ENCODE data around the gene GPR157.
"Not testable (repeated sequence)": the region's sequence is repeated elsewhere in the genome, so short reads cannot be mapped to it uniquely, and the experiment has no call there.

The GPR157 gene, protein sequence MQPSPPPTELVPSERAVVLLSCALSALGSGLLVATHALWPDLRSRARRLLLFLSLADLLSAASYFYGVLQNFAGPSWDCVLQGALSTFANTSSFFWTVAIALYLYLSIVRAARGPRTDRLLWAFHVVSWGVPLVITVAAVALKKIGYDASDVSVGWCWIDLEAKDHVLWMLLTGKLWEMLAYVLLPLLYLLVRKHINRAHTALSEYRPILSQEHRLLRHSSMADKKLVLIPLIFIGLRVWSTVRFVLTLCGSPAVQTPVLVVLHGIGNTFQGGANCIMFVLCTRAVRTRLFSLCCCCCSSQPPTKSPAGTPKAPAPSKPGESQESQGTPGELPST

GRCh38 chr1:9128520-9129265 is at the start of gene GPR157:
Gene GPR157, minus strand, starts transcription at chr1:9129102. Its CDS starts 75 bp downstream, at chr1:9129027.
- DNase-seq (ENCODE audit: low spot score): peak; percentile 100

DNA sequence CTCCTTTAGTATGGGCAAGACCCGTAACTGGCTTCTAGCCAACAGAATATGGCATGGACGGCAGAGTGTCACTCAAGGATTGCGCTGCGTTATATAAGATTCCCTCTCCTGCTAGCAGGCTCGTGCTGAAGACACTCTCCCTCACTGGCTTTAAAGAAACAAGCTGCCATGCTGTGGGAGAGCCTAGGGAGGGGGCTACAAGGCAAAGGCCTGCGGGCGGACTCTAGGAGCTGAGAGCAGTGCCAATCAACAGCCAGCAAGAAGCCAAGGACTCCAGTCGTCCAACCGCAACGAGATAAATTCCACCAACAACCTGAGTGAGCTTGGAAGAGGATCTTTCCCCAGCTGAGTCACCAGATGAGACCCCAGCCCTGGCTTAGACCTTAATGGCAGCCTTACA is 45.9 kb upstream of the GPR157 start:
- DNase-seq (ENCODE audit: low spot score): no peak

DNA sequence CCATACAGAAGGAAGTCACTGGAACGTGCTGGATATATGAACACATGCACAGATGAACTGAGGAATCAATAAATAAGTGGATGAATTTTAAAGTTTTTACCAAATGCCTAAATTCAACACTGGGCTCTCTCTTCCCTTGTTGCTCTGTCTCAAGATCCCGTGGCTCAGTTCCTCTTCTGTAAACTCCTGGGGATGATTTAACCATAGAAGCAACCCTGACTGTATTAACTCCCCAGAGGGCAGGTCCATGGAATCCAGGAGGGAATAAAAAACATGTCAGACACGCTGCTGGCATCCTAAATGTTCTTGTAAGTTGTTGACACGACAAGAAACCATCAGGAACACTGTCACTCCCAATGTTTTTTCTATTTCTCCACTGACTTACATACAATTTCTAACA is 45.3 kb upstream of the GPR157 start:
- DNase-seq (ENCODE audit: low spot score): no peak

DNA sequence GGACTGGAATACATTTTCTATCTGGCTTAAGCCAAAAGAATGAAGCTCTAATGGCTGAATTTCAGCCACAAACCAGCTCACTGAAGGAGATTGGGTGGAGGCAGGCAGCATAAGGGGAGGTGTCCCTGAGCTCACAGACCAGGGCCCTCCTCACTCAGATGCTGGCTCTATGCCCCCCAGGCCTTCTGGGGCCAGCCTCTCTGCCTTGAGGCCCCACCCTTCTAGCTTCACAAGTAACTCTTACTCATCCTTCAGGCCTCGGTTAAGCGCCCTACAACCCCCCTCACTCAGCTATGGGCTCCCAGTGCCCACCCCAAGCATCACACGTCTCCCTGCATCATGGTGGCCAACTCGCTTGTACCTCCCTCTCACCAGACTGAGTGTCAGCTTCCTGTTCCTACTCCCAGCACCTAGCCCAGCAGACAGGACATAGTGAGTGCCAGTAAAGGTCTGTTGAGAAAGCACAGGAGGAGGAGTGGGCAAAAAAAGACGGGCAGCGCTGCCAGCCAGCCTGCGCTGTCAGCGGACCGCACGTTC is 40.8 kb upstream of the GPR157 start:
- no peak for DNase-seq (ENCODE audit: low spot score)

GRCh38 chr1:9167638-9168037 is 38.7 kb upstream of the GPR157 start:
- no peak for DNase-seq (ENCODE audit: low spot score)

GRCh38 chr1:9166289-9167235 is 37.7 kb upstream of the GPR157 start:
- no peak for DNase-seq (ENCODE audit: low spot score)

DNA sequence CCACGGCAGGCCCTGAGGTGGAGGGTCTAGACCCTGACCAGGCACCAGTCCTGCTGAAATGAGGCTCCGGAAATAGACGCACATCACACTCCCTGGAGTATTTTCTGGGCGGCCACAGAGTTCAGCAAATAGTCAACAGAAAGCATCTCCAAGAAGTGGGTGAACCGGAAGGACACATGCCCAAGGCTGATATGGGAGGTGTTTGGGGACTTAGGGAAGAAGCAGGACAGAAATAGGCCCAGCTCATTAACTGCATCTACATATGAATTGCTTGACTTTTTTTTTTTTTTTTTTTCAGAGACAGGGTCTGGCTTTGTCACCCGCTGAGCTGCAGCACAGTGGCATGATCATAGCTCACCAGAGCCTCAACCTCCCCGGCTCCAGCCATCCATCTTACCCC is 36.5 kb upstream of the GPR157 start:
- no peak for DNase-seq (ENCODE audit: low spot score)

GRCh38 chr1:9164919-9165318 is 36.0 kb upstream of the GPR157 start:
- DNase-seq (ENCODE audit: low spot score): no peak

- no peak for DNase-seq (ENCODE audit: low spot score)
Observed at GRCh38 chr1:9164532-9164900, 35.6 kb upstream of the GPR157 start.

GRCh38 chr1:9161963-9162362 is 33.1 kb upstream of the GPR157 start:
- no peak for DNase-seq (ENCODE audit: low spot score)

GRCh38 chr1:9161342-9161741 is 32.4 kb upstream of the GPR157 start:
- DNase-seq (ENCODE audit: low spot score): no peak

- DNase-seq (ENCODE audit: low spot score): no peak
Observed at GRCh38 chr1:9160079-9160717, 31.3 kb upstream of the GPR157 start.

GRCh38 chr1:9155879-9156278 is 27.0 kb upstream of the GPR157 start:
- DNase-seq (ENCODE audit: low spot score): no peak

DNA sequence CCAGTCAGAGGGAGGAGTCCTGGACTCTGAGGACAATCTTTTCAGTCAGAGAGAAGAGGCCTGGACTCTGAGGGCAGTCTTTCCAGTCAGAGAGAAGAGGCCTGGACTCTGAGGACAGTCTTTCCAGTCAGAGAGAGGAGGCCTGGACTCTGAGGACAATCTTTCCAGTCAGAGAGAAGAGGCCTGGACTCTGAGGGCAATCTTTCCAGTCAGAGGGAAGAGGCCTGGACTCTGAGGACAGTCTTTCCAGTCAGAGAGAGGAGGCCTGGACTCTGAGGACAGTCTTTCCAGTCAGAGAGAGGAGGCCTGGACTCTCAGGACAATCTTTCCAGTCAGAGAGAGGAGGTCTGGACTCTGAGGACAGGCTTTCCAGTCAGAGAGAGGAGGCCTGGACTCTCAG is 26.5 kb upstream of the GPR157 start:
- not testable (repeated sequence) for DNase-seq (ENCODE audit: low spot score)

DNA sequence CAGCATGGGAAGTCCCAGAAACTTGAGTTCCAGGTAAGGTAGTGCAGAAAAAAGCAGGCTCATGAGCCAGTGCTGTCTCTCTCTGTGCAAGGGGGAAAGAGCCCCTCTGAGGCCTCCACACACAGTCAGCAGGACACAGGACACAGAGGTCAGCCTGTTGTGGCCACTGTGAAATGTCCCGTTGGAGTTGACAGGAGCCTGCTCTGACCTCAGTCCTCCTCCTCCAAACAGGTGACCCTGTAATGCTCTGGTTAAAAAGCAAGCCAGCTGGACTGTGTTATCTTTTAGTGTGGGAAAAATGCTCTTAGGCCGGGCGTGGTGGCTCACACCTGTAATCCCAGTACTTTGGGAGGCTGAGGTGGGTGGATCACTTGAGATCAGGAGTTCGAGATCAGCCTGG is 24.2 kb upstream of the GPR157 start:
- DNase-seq (ENCODE audit: low spot score): no peak

GRCh38 chr1:9152535-9152934 is 23.6 kb upstream of the GPR157 start:
- no peak for DNase-seq (ENCODE audit: low spot score)

- DNase-seq (ENCODE audit: low spot score): no peak
Observed at GRCh38 chr1:9151328-9151860, 22.5 kb upstream of the GPR157 start.

- DNase-seq (ENCODE audit: low spot score): peak; percentile 45
Observed at GRCh38 chr1:9150582-9151327, 21.9 kb upstream of the GPR157 start.

GRCh38 chr1:9149837-9150581 is 21.1 kb upstream of the GPR157 start:
- DNase-seq (ENCODE audit: low spot score): peak; percentile 31

DNA sequence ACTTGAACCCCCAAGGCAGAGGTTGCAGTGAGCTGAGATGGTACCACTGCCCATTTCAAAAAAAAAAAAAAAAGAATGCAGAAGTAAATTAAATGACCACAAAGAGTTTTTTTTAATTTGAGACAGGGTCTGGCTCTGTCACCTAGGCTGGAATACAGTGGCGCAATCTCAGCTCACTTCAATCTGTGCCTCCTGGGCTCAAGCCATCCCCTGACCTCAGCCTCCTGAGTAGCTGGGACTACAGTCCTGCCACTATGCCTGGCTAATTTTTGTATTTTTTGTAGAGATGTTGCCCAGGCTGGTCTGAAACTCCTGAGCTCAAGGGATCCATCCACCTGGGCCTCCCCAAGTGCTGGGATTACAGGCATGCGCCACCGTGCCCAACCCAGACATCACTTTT is 20.2 kb upstream of the GPR157 start:
- no peak for DNase-seq (ENCODE audit: low spot score)
